ENCODE measurements around the gene SLC7A1.

DNA sequence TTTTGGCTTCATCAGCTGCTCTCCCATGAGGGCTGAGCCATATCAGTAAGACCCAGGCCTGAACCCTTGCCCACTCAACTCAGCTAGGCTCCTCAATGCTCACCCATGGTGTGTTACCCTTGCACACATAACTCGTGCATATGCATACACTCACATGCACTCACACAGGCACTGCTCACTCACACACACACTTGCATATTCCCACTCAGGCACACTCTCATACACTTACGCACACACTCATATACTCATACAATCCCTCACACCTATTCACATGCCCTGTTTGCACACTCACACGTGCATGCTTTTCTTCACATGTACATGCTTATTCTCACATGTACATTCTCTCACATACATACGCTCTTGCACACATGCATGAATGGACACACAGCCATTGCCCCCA, 93.8 kb downstream of the SLC7A1 start:
- TF ChIP-seq, protein P1, sequence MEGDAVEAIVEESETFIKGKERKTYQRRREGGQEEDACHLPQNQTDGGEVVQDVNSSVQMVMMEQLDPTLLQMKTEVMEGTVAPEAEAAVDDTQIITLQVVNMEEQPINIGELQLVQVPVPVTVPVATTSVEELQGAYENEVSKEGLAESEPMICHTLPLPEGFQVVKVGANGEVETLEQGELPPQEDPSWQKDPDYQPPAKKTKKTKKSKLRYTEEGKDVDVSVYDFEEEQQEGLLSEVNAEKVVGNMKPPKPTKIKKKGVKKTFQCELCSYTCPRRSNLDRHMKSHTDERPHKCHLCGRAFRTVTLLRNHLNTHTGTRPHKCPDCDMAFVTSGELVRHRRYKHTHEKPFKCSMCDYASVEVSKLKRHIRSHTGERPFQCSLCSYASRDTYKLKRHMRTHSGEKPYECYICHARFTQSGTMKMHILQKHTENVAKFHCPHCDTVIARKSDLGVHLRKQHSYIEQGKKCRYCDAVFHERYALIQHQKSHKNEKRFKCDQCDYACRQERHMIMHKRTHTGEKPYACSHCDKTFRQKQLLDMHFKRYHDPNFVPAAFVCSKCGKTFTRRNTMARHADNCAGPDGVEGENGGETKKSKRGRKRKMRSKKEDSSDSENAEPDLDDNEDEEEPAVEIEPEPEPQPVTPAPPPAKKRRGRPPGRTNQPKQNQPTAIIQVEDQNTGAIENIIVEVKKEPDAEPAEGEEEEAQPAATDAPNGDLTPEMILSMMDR (IDR thresholded peaks at IDR 0.05) = no peak
- TF ChIP-seq POLR2A (IDR thresholded peaks at IDR 0.05) (no peak), POLR2AphosphoS5 (IDR thresholded peaks at IDR 0.05) (no peak)

Measured in breast epithelium (tissue), 3 donors.